IgD-negative memory B cell (primary cell): ENCODE results near the gene FNIP2. TPM values are rescaled to one million over a fixed set of nuclear protein-coding genes. Genes with fewer than 3 reads are reported as not detected.
"Not testable (repeated sequence)": the region's sequence is repeated elsewhere in the genome, so short reads cannot be mapped to it uniquely, and the experiment has no call there.

ENCODE experiments used
- H3K27ac Mint-ChIP-seq, 3 donors: one replicate each; pipeline ENCODE4 v1.8.0; 2020 to 2022; ENCODE audit warnings: mild to moderate bottlenecking in 3 of 3, mixed read lengths in 3 of 3, moderate library complexity in 1 of 3
- H3K27me3 Mint-ChIP-seq: one replicate; pipeline ENCODE4 v1.8.0; 2021; ENCODE audit warnings: mixed read lengths
- H3K36me3 Mint-ChIP-seq: one replicate; pipeline ENCODE4 v1.8.0; 2020; ENCODE audit warnings: mild to moderate bottlenecking, mixed read lengths
- H3K4me1 Mint-ChIP-seq, 3 donors: one replicate each; pipeline ENCODE4 v1.8.0; 2020 to 2022; ENCODE audit warnings: mixed read lengths in 3 of 3, mild to moderate bottlenecking in 1 of 3
- H3K4me3 Mint-ChIP-seq, 4 donors: one replicate each; pipeline ENCODE4 v1.8.0; 2020 to 2022; ENCODE audit warnings: mild to moderate bottlenecking in 4 of 4, mixed read lengths in 4 of 4, moderate library complexity in 3 of 4
- H3K9me3 Mint-ChIP-seq, 3 donors: one replicate each; pipeline ENCODE4 v1.8.0; 2020 to 2021; ENCODE audit warnings: mixed read lengths in 3 of 3, mild to moderate bottlenecking in 1 of 3
- polyA plus RNA-seq: library from polyadenylated mRNA; unstranded; fragments of 300-500 nt; fragmentation: Illumina TruSeq; gene quantifications from one replicate; pipeline ENCODE4 v1.2.3, GENCODE V29; 2021

The FNIP2 gene
- polyA plus RNA-seq, 1 donor from 2014 or later: 0.06 TPM

DNA sequence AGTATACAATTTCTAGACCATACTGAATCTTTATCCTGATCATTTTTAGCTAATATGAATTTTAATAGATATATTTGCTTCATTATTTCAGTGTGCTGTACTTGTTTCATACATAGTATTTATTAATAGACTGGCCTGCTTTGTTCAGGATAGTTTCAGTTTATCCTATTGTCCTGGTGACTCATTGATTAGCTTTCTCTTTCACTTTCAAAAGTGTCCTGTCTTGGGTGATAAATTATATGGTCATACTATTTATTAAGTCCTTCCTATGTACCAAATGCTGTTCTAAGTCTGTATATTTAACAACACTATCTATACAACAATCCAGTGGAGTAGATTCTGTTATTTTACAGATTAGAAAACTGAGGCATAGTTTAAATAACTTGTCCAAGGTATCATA, 180.3 kb downstream of the FNIP2 start:
- Mint-ChIP-seq H3K4me1 (peaks cover 0 to 4% (median 1%) of the 10 kb centered on the region in 3 donors), H3K9me3 (peaks cover 12 to 24% (median 12%) of the 10 kb centered on the region in 3 donors), H3K4me3 (no peak overlapping the region), H3K27me3 (peaks cover 10% of the 10 kb centered on the region), H3K27ac (no peak overlapping the region), H3K36me3 (no peaks in the 10 kb centered on the region)

DNA sequence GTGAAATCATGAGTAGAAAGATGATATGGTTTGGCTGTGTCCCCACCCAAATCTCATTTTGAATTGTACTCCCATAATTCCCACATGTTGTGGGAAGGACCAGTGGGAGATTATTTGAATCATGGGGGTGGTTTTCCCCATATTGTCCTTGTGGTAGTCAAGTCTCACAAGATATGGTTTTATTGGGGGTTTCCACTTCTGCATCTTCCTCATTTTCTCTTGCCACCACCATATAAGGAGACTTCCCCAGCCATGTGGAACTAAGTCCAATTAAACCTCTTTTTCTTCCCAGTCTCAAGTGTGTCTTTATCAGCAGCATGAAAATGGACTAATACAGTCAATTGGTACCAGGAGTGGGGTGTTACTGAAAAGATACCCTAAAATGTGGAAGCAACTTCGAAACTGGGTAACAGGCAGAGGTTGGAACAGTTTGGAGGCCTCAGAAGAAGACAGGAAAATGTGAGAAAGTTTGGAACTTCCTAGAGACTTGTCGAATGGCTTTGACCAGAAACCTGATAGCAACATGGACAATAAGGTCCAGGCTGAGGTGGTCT, 183.5 kb downstream of the FNIP2 start:
- not testable (repeated sequence) for H3K4me1 Mint-ChIP-seq, H3K27me3 Mint-ChIP-seq, H3K27ac Mint-ChIP-seq, H3K36me3 Mint-ChIP-seq, H3K4me3 Mint-ChIP-seq
- peaks cover 12 to 27% (median 14%) of the 10 kb centered on the region in 3 donors for H3K9me3 Mint-ChIP-seq

DNA sequence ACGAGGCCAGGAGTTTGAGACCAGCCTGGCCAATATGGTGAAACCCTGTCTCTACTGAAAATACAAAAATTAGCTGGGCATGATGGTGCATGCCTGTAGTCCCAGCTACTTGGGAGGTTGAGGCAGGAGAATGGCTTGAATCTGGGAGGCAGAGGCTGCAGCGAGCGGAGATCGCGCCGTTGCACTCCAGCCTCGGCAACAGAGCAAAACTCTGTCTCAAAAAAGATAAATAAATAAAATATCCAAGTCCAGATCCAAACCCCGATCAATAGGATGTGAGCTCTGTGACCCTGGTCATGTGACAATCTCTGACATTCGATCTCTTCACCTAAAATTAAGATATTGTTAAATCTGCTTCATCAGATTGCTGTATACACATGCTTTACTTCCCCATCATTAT, 187.5 kb downstream of the FNIP2 start:
- H3K27me3 Mint-ChIP-seq, H3K4me1 Mint-ChIP-seq, H3K4me3 Mint-ChIP-seq, H3K27ac Mint-ChIP-seq, H3K36me3 Mint-ChIP-seq: not testable (repeated sequence)
- H3K9me3 Mint-ChIP-seq: peaks cover 9 to 22% (median 11%) of the 10 kb centered on the region in 3 donors

DNA sequence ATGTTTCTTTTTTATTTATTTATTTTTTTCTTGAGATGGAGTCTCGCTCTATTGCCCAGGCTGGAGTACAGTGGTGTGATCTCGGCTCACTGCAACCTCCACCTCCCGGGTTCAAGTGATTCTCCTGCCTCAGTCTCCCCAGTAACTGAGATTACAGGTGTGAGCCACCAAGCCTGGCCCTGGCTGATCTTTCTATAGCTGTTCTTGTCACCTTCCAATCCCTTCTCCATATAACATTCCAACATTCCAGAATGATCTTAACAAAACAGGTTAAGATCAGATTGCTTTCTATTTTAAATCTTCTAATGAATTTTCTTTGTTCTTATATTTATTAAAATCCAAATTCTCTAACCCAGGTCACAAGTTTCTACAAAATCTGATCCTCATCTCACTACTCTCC, 188.1 kb downstream of the FNIP2 start:
- not testable (repeated sequence) for H3K4me1 Mint-ChIP-seq, H3K4me3 Mint-ChIP-seq, H3K36me3 Mint-ChIP-seq, H3K27ac Mint-ChIP-seq, H3K27me3 Mint-ChIP-seq
- peaks cover 5 to 17% (median 11%) of the 10 kb centered on the region in 3 donors for H3K9me3 Mint-ChIP-seq

Other genes starting within 250 kb of the FNIP2 start
- gene RXFP1, start 247.1 kb upstream of the FNIP2 start, polyA plus RNA-seq: not detected
- 2.9 TPM for gene C4orf46, start 97.1 kb upstream of the FNIP2 start, polyA plus RNA-seq
- gene ETFDH, start 96.7 kb upstream of the FNIP2 start, polyA plus RNA-seq: 4.2 TPM
- gene PPID, start 45.6 kb upstream of the FNIP2 start, polyA plus RNA-seq: 45.6 TPM